HG03575 (cell line): ENCODE results near the gene MED27.

Source experiments
- ATAC-seq: cut with Tn5 transposase; IDR thresholded peaks from one replicate; pipeline ENCODE4 v1.9.1; 2021; ENCODE audit not compliant: unreplicated experiment, insufficient number of reproducible peaks, low FRiP score; ENCODE audit errors: extremely low read depth

Gene MED27

DNA sequence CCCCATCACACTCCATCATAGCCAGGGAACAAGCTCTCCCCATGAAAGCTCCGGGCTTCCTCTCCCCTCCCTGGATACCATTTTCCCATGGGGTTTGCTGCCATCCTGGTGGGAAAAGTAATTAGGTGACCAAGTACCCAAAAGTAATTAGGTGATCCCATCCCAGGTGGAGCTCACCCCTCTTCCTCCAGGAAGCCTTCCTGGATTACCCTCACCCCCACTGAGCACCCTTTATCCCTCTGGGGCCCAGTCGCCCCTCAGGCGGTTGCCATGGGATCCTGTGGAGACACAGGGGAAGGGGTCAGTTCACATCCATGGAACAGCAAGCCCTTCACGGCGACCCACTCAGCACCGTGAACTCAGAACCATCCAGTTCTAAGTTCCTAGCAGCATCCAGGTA is 265.0 kb downstream of the MED27 start:
- ATAC-seq, result no peak

DNA sequence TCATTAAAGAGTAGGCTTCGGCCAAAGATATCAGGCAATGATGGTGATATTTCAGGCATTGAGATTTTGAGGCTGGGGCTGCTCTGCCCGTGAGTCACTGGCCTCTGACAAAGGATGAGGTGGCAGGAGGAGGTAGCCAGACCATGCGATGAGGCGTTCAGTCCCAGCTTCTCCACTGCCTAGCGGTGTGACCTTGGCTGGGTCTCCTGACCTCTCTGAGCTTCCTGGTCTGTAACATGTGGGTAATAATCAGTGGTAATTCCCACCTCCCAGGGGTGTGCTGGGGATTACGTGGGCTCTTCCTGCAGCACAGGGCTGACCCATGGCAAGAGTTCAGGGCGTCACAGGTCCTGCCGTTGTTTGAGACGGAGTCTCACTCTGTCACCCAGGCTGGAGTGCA is 266.6 kb downstream of the MED27 start:
- no peak for ATAC-seq

GRCh38 chr9:131812116-131812790 is 267.4 kb downstream of the MED27 start:
- no peak for ATAC-seq

GRCh38 chr9:131811405-131811804 is 268.3 kb downstream of the MED27 start:
- ATAC-seq, result no peak

DNA sequence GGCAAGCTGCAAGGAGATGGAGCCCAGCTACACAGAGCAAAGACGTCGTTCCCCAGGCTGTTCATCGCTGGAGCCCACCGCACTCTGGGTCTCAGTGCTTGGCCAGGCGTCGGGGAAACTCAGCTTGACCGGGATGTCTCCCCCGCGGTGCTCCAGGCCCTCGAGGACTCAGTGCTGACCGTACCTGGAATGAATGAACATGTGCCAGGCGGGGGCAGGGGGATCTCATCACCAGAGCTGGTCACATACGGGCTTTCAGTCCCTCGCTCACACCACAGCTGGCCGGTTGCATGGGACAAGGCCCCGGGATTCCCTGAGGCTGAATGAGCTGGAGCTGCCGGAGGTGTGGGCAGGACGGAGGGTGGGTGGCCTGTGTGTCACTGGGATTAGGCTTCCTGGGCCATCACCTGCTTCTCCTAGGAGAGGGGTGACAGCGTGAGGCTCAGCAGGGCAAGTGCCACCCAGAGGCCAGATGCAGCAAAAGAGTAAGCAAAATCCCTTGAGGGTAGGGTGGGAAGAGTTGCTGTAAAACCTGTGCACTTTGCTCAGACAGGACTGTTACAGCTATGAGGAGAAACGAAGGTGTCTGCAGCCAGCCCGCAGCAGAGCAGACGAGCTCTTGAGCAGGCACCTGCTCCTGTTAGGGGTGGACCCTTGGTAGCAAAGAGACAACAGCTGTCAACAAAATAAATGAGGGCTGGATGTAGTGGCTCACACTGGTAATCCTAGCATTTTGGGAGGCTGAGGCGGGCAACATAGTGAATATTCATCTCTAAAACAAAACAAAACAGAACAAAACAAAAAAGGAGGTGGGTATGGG is 269.1 kb downstream of the MED27 start:
- ATAC-seq, result no peak
